ENCODE measurements around the gene TRIO.

TRIO gene

GRCh38 chr5:14173377-14174229, 30.5 kb downstream of the TRIO start:
- POLR2A ChIA-PET = interaction anchor here (0.6 kb wide), 2 partner anchors 20 to 25 kb away, joined by 3 read pairs; no protein-coding TSS in a partner anchor
- CTCF ChIA-PET = interaction anchor here (1.2 to 1.8 kb wide), 6 partner anchors 13 to 97 kb away, joined by 3 to 4 read pairs (median 4); no protein-coding TSS in a partner anchor
- no peak for TF ChIP-seq CTCF (IDR thresholded peaks at IDR 0.05; ENCODE audit: control extremely low read depth, extremely low read depth, low read depth, missing control alignments)
- DNase-seq (ENCODE audit: extremely low spot score) = no peak

GRCh38 chr5:14174230-14174636, 31.1 kb downstream of the TRIO start:
- no peak for TF ChIP-seq CTCF (IDR thresholded peaks at IDR 0.05; ENCODE audit: control extremely low read depth, extremely low read depth, low read depth, missing control alignments)
- CTCF ChIA-PET = interaction anchor here (1.2 to 1.9 kb wide), 5 partner anchors 14 to 96 kb away, joined by 3 to 6 read pairs (median 4); no protein-coding TSS in a partner anchor

GRCh38 chr5:14175381-14175780, 32.2 kb downstream of the TRIO start:
- ChIA-PET CTCF (interaction anchor here (1.1 to 1.9 kb wide), 2 partner anchors 21 to 34 kb away, joined by 3 to 6 read pairs; no protein-coding TSS in a partner anchor), POLR2A (no interaction called here)
- DNase-seq (ENCODE audit: extremely low spot score) = no peak
- TF ChIP-seq CTCF (IDR thresholded peaks at IDR 0.05; ENCODE audit: control extremely low read depth, extremely low read depth, low read depth, missing control alignments) = no peak

More at GRCh38 chr5:14174230-14174636, 31.1 kb downstream of the TRIO start:
- no peak for DNase-seq (ENCODE audit: extremely low spot score)
- POLR2A ChIA-PET = no interaction called here

GRCh38 chr5:14176888-14177287, 33.7 kb downstream of the TRIO start:
- no peak for TF ChIP-seq CTCF (IDR thresholded peaks at IDR 0.05; ENCODE audit: control extremely low read depth, extremely low read depth, low read depth, missing control alignments)
- ChIA-PET CTCF (interaction anchor here (1.9 kb wide), 1 partner anchor 18 kb away, joined by 4 read pairs; no protein-coding TSS in a partner anchor), POLR2A (no interaction called here)
- DNase-seq (ENCODE audit: extremely low spot score) = no peak

GRCh38 chr5:14177634-14178033, 34.5 kb downstream of the TRIO start:
- ChIA-PET CTCF (interaction anchor here (0.6 to 1.9 kb wide), 3 partner anchors 8 to 38 kb away, joined by 3 to 5 read pairs (median 4); no protein-coding TSS in a partner anchor), POLR2A (no interaction called here)
- no peak for TF ChIP-seq CTCF (IDR thresholded peaks at IDR 0.05; ENCODE audit: control extremely low read depth, extremely low read depth, low read depth, missing control alignments)
- DNase-seq (ENCODE audit: extremely low spot score) = no peak

- TF ChIP-seq CTCF (IDR thresholded peaks at IDR 0.05; ENCODE audit: control extremely low read depth, extremely low read depth, low read depth, missing control alignments) = no peak
- ChIA-PET POLR2A (no interaction called here), CTCF (interaction anchor here (0.6 to 1.9 kb wide), 5 partner anchors 8 to 37 kb away, joined by 3 to 5 read pairs (median 4); no protein-coding TSS in a partner anchor)
- no peak for DNase-seq (ENCODE audit: extremely low spot score)
Measured at GRCh38 chr5:14178091-14178490, 34.9 kb downstream of the TRIO start.
